GM12892 (cell line): ENCODE results near the gene TRIM33.

Experiments
- POLR2A ChIP-seq: IDR thresholded peaks from 2 replicates; pipeline ENCODE4 v1.6.1; 2011; ENCODE audit warnings: low read depth, low read length, control low read depth
- POLR2AphosphoS5 ChIP-seq: IDR thresholded peaks from 2 replicates; pipeline ENCODE4 v1.6.1; 2011; ENCODE audit warnings: low read depth, low read length, control low read depth

DNA sequence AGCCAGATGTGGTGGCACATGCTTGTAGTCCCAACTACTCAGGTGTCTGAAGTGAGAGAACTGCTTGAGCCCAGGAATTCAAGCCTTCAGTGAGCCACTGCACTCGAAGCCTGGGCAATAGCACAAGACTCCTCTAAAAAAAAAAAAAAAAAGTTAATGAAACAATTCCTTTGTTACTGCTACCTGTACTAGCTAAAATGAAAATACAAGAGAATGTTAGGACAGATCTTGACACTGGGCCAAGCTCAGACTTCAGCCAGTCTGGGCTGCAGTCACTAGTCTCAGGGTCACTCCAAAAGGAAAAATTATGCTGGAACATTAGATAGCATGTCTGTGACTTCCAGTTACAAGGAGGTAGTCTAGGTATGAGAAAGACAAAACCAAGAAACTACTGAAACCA, 56.5 kb downstream of the TRIM33 start:
- no peak for TF ChIP-seq POLR2A
- no peak for TF ChIP-seq POLR2AphosphoS5
